Stimulated activated CD4-positive, alpha-beta T cell treated with anti-CD3 and anti-CD28 coated beads, Interleukin-2, amount 100 ng/mL, for 24 hours (primary cell): ENCODE results near the gene WNT7A.

Experiments used
- DNase-seq, 2 donors: peaks; one replicate each; pipeline ENCODE4 v3.0.0-alpha.2; 2020

WNT7A gene

GRCh38 chr3:13791198-13792050, 88.4 kb downstream of the WNT7A start:
- no peak for DNase-seq

GRCh38 chr3:13790376-13791197, 89.3 kb downstream of the WNT7A start:
- DNase-seq: no peak

GRCh38 chr3:13788522-13789424, 91.1 kb downstream of the WNT7A start:
- DNase-seq: no peak

GRCh38 chr3:13787533-13788132, 92.2 kb downstream of the WNT7A start:
- DNase-seq: no peak

- no peak for DNase-seq
Observed at GRCh38 chr3:13786811-13787210, 93.1 kb downstream of the WNT7A start.

- DNase-seq: no peak
Observed at GRCh38 chr3:13785853-13786436, 93.9 kb downstream of the WNT7A start.

- DNase-seq: no peak
Observed at GRCh38 chr3:13785351-13785750, 94.5 kb downstream of the WNT7A start.

GRCh38 chr3:13783476-13783875, 96.4 kb downstream of the WNT7A start:
- DNase-seq: no peak

- no peak for DNase-seq
Observed at GRCh38 chr3:13782501-13782900, 97.4 kb downstream of the WNT7A start.

- DNase-seq: no peak
Observed at GRCh38 chr3:13781417-13781816, 98.5 kb downstream of the WNT7A start.

- DNase-seq: no peak
Observed at GRCh38 chr3:13780432-13781176, 99.3 kb downstream of the WNT7A start.

- no peak for DNase-seq
Observed at GRCh38 chr3:13776253-13777050, 103.4 kb downstream of the WNT7A start.

GRCh38 chr3:13772885-13773745, 106.8 kb downstream of the WNT7A start:
- no peak for DNase-seq

GRCh38 chr3:13772321-13772745, 107.5 kb downstream of the WNT7A start:
- DNase-seq: no peak

- no peak for DNase-seq
Observed at GRCh38 chr3:13771496-13771895, 108.4 kb downstream of the WNT7A start.

- DNase-seq: no peak
Observed at GRCh38 chr3:13770170-13771169, 109.4 kb downstream of the WNT7A start.

GRCh38 chr3:13769422-13769821, 110.4 kb downstream of the WNT7A start:
- DNase-seq: no peak

- no peak for DNase-seq
Observed at GRCh38 chr3:13768453-13768852, 111.4 kb downstream of the WNT7A start.
